K562 (cell line): ENCODE results near the gene MDP1. TPM values are rescaled to one million over a fixed set of nuclear protein-coding genes. Genes with fewer than 3 reads are reported as not detected.

Source experiments
- CBX1 ChIP-seq: sonication (generic); IDR thresholded peaks from 2 replicates; pipeline ENCODE4 v1.6.1; 2016; ENCODE audit warnings: antibody characterized with exemption, low read depth, mild to moderate bottlenecking
- CREBBP ChIP-seq: IDR thresholded peaks from one replicate; pipeline ENCODE4 v1.6.1; 2012; ENCODE audit warnings: low read depth, mild to moderate bottlenecking, control low read depth, inconsistent platforms, low read length
- GTF3C2 ChIP-seq: IDR thresholded peaks from 3 replicates; pipeline ENCODE4 v1.6.1; 2011; ENCODE audit warnings: borderline replicate concordance, mild to moderate bottlenecking, moderate library complexity; ENCODE audit not compliant: insufficient read length; ENCODE audit errors: extremely low read depth
- ILF3 ChIP-seq: fragments of 450-650 bp; IDR thresholded peaks from 2 replicates; pipeline ENCODE4 v1.6.1; 2018; ENCODE audit warnings: antibody characterized with exemption, mild to moderate bottlenecking, moderate library complexity, borderline replicate concordance
- MIER1 ChIP-seq: fragments of 450-650 bp; IDR thresholded peaks from 2 replicates; pipeline ENCODE4 v1.6.1; 2016; ENCODE audit warnings: antibody characterized with exemption, mild to moderate bottlenecking, low read depth
- NFRKB ChIP-seq: fragments of 450-650 bp; IDR thresholded peaks from 2 replicates; pipeline ENCODE4 v1.6.1; 2016; ENCODE audit warnings: low read depth
- NR0B1 ChIP-seq: fragments of 450-650 bp; IDR thresholded peaks from one replicate; pipeline ENCODE4 v1.6.1; 2018; ENCODE audit warnings: mild to moderate bottlenecking, moderate library complexity; ENCODE audit not compliant: partially characterized antibody
- POLR2B ChIP-seq: fragments of 450-650 bp; IDR thresholded peaks from 2 replicates; pipeline ENCODE4 v1.6.1; 2018; ENCODE audit warnings: low read depth; ENCODE audit not compliant: partially characterized antibody
- RREB1 ChIP-seq: fragments of 250-450 bp; sonication (Bioruptor Pico); IDR thresholded peaks from 2 replicates; pipeline ENCODE4 v1.4.0; 2020
- SP2 ChIP-seq: IDR thresholded peaks from 2 replicates; pipeline ENCODE4 v1.6.1; 2011; ENCODE audit warnings: mild to moderate bottlenecking, low read depth, low read length, moderate library complexity; ENCODE audit not compliant: poor library complexity, severe bottlenecking; ENCODE audit errors: extremely low read depth
- SRSF1 ChIP-seq: fragments of 200-400 bp; formaldehyde crosslinking; IDR thresholded peaks from 2 replicates; pipeline ENCODE4 v1.6.1; 2017; ENCODE audit warnings: mild to moderate bottlenecking, low read depth, low read length, moderate library complexity
- polyA plus RNA-seq, 8 experiments: library from polyadenylated mRNA; depleted of rRNA in 4 of 8; stranded (reverse) in 5 of 8; unstranded in 3 of 8; fragments of >200 nt; fragmentation: Nextera tagmentation in 2 of 8; fragmentation: Illumina TruSeq in 1 of 8; extraction: Ambion mirVana in 2 of 8; extraction: Trizol in 1 of 8; gene quantifications; 2 replicates each; pipeline versions ENCODE4 v1.2.1 to v1.2.3, GENCODE V29; 2011 to 2014; ENCODE audit warnings: inconsistent platforms in 1 of 8, missing spikeins in 1 of 8
- total RNA-seq, 7 experiments: library from RNA; depleted of rRNA in 6 of 7; stranded (reverse); fragments of >200 nt in 6 of 7; fragmentation: Illumina TruSeq in 2 of 7; extraction: Trizol in 2 of 7; gene quantifications; 2 replicates each; pipeline versions ENCODE4 v1.2.1 to v1.2.3, GENCODE V29; 2011 to 2021; ENCODE audit warnings: low replicate concordance in 1 of 7

Gene MDP1
- total and polyA plus RNA-seq, 9 of the 15 experiments (the other 6 are each of a cell fraction or from before 2014, with no cell fraction given), result 2.7 to 29.6 (median 11.0) TPM

GRCh38 chr14:24195186-24196070 lies 20.4 kb downstream of the MDP1 start, which contains the start of gene TM9SF1 (continued):
- TF ChIP-seq RREB1 (CRISPR knock-in tag), result no peak
- no peak for TF ChIP-seq CREBBP
- TF ChIP-seq NFRKB, result no peak
- 0 out of 2 replicates have a peak, but pooled peaks have one; percentile 10 for TF ChIP-seq CBX1
- peak; percentile 51 for TF ChIP-seq POLR2B
- no peak for TF ChIP-seq NR0B1
- TF ChIP-seq GTF3C2, result no peak
- TF ChIP-seq SP2, result no peak
- no peak for TF ChIP-seq MIER1
- TF ChIP-seq ILF3, result no peak
- no peak for TF ChIP-seq SRSF1
